Stimulated activated CD4-positive, alpha-beta T cell treated with anti-CD3 and anti-CD28 coated beads, Interleukin-15, amount 100 ng/mL, for 24 hours (primary cell): ENCODE data around the gene UQCC5.

Experiments
- DNase-seq: peaks from one replicate; pipeline ENCODE4 v3.0.0-alpha.2; 2020

UQCC5 gene

DNA sequence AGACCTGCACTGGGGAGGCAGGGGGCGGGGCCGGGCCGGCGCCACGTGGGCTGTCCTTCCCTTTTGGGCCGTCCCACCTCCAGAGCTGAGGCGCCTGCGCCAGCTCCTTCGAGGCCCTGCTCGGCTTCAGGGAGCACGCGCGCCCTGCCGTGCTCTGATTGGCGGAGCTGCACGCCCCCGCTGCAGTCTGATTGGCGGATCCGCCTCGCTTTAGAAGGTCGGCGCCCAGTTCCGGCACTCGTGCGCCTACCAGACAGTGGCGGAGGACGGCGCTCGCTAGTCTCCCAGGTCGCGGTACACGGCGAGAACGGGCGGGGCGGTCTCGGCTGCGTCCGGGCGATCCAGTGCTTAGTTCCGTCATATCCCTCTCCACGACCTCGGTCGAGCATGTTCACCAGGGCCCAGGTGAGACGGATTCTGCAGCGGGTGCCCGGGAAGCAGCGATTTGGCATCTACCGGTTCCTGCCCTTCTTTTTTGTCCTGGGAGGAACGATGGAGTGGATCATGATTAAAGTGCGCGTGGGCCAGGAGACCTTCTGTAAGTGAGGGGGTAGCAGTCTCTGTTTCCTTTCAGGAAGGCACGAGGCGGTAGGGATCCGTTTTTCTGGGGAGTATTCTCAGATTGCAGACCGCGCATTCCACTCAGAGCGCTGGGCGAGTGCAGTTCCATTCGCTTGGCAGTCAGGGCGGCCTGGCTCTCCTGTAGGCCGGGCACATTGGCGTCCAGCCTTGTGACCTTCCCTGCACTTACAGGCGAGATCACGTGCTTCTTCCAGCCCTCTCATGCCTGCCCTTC, at the start of gene UQCC5:
TSS of gene UQCC5 (plus strand) at position 237 of the 796 bp plus-strand sequence. CDS start at position 388, 151 bp downstream.
- DNase-seq, result peak; percentile 99

- DNase-seq, result no peak
These were observed 49.2 kb upstream of the UQCC5 start for GRCh38 chr3:52487050-52487787.

DNA sequence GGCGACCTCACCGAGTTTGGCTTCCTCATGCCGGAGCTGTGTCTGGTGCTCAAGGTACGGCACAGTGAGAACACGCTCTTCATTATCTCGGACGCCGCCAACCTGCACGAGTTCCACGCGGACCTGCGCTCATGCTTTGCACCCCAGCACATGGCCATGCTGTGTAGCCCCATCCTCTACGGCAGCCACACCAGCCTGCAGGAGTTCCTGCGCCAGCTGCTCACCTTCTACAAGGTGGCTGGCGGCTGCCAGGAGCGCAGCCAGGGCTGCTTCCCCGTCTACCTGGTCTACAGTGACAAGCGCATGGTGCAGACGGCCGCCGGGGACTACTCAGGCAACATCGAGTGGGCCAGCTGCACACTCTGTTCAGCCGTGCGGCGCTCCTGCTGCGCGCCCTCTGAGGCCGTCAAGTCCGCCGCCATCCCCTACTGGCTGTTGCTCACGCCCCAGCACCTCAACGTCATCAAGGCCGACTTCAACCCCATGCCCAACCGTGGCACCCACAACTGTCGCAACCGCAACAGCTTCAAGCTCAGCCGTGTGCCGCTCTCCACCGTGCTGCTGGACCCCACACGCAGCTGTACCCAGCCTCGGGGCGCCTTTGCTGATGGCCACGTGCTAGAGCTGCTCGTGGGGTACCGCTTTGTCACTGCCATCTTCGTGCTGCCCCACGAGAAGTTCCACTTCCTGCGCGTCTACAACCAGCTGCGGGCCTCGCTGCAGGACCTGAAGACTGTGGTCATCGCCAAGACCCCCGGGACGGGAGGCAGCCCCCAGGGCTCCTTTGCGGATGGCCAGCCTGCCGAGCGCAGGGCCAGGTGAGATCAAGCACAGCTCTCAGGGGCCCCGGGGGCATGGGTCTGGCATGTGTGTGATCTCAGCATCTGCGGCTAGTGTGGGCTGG, 48.4 kb upstream of the UQCC5 start:
- no peak for DNase-seq

- DNase-seq, result no peak
These were observed 47.7 kb upstream of the UQCC5 start for GRCh38 chr3:52488746-52489145.

DNA sequence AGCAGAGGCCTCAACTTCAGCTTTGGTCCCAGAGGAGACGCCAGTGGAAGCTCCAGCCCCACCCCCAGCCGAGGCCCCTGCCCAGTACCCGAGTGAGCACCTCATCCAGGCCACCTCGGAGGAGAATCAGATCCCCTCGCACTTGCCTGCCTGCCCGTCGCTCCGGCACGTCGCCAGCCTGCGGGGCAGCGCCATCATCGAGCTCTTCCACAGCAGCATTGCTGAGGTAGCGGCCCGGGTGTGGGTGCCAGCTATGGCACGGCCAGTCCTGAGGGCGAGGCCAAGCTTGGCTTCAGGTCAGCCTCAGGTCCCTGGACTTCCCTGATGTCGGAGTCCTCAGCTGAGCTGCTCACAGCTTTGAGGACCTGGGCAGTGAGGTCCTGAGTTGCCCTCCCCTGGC, 47.0 kb upstream of the UQCC5 start:
- DNase-seq, result no peak

- DNase-seq, result no peak
These were observed 46.1 kb upstream of the UQCC5 start for GRCh38 chr3:52490035-52490938.

DNA sequence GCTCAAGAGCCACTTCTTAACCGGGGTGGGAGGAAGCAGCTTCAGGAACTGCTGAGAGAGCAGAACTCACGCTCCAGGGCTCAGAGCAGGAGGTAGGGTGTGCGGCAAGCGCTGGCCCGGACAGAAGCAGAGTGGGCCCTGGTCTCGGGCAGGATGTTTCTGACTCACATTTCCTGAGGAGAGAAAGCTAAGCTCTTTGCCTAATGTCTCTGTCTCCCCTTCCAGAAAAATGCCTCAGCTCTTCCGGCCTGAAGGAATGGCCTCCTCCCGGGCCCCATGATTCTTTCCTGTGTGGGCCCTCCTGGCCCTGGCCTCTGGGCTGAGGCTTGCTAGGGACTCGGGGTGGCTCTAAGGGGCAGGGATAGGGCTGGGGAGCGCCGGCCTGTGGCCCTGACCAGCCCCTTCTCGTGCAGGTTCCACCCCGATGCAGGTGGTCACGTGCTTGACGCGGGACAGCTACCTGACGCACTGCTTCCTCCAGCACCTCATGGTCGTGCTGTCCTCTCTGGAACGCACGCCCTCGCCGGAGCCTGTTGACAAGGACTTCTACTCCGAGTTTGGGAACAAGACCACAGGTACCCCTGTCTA, 45.4 kb upstream of the UQCC5 start:
- no peak for DNase-seq

GRCh38 chr3:52492059-52492458, 44.3 kb upstream of the UQCC5 start:
- no peak for DNase-seq

- no peak for DNase-seq
These were observed 43.0 kb upstream of the UQCC5 start for GRCh38 chr3:52493232-52494017.

DNA sequence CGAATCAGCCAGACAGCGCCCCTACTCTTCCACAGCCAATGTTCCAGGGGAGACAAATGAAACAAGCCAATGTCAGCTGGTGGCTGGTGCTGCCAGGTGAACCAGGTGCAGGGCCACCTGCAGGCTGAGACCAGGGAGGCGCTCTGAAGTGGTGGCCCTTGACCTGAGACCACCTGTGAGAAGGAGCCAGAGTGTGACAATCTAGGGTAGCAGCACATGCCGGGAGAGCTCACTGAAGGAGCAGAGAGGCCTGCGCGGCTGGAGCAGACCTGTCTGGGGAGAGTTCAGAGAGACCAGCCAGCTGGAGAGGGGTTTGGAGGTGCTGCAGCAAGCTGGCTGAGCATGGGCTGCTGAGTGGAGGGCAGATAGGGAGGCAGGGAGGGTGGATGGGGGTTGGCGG, 42.0 kb upstream of the UQCC5 start:
- DNase-seq, result no peak

DNA sequence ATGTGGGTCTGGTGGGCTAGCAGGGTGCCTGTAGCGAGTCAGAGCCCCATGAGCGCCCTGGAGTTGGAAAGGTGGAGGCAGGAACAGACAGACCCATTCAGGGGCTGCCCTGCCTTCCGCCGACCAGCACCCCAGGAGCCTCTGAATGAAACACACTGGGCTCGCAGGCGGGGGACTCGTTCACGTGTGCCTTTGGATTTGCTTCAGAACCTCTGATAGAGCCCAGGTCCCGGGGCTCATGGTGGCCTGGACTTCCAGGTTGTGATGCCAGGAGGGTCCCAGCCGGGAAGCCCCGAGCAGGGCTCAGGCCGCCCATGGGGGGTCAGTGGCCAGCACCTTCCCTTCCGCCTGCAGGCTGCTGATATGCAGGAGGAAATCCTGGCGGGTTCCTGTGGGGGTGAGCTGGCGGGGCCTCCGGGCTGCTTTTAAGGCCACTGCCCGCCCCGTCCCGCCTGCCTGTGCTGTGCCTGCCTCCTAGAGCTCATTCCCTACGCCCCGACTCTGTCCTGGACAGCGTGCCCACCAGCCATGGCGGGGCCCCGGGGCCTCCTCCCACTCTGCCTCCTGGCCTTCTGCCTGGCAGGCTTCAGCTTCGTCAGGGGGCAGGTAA, 41.4 kb upstream of the UQCC5 start, which contains the start of gene STAB1:
TSS of gene STAB1 (plus strand) at position 453 of the 610 bp plus-strand sequence. CDS start at position 529, 76 bp downstream.
- no peak for DNase-seq

DNA sequence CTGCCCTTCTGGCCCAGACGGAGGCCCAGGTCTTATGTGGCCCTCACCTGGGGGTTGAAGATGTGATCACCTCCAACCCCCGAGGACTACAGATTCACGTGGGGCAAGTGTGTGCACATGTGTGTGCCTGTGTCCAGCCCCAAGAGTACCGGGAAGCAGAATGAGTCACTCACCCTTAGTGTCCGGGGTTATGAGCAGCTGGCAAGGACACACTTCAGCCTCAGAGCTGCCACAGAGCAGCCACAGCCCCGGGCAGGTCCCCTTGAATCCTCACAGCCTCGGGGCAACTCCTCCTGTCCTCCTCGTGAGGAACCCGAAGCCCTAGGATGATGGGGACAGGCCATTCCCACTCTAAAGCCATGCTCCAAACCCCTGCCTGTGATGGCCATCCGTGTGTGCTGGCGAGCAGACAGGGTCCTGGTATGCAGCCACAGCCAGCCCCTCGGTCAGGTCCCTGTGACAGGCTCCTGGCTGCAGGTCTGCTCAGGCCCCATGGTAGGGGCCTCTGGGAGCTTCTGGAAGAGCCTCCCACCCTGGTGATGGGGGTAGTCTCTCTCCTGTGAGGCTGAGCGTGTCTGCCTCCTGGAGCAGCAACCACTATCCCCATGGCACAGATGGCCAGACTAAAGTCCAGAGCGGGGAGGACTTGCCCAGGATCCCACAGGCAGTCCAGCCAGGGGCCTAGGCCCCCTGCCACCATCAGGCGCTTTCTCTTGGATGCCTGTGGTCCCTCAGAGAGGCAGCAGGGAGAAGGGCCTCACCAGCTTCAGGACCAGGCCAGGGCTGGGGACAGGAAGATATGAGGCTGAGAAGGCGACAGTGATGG, 40.4 kb upstream of the UQCC5 start:
- no peak for DNase-seq

DNA sequence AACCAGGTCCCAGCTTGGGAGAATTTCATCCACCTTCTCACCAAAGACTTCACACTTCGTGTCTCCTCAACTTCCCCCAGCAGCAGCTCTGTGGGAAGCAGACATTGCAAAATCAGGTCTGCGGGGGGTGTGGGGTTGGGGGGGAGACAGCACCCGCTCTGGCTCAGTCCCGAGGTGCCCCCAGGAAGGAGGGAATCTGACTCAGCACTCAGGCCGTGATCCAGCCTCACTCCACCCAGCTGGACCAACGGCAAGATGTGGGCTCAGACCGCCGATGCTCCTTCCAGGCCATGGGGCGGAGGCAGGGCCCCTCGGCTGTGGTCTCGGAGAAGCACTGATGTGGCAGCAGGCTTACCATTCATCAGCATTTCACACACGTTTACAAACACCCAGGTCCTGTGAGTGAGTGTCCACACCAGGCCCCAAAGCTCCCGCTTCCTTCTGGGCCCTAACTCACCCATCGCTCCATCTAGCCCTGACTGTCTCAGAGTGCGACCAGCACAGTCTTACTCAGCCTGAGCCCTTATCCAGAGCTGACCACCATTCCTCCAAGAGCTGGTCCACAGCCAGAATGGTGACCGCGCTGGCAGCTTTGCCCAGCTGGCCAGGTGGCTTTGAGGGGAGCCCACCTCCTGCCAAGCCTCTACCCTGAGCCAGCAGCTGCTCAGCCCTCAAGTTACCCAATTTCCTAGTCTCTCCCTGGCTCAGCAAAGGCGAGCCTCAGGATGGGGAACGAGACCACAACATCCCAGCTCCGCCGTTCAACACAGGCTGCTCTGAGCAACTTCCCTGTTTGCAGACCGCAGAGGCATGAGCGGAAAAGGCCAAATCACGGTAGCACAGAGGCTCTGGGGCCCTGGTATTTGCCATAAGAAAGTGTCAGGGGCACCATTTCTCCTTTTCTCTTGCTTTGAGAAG, 38.0 kb upstream of the UQCC5 start:
- DNase-seq, result no peak

GRCh38 chr3:52501046-52501445, 35.4 kb upstream of the UQCC5 start:
- no peak for DNase-seq

GRCh38 chr3:52502001-52502400, 34.4 kb upstream of the UQCC5 start:
- DNase-seq, result no peak

DNA sequence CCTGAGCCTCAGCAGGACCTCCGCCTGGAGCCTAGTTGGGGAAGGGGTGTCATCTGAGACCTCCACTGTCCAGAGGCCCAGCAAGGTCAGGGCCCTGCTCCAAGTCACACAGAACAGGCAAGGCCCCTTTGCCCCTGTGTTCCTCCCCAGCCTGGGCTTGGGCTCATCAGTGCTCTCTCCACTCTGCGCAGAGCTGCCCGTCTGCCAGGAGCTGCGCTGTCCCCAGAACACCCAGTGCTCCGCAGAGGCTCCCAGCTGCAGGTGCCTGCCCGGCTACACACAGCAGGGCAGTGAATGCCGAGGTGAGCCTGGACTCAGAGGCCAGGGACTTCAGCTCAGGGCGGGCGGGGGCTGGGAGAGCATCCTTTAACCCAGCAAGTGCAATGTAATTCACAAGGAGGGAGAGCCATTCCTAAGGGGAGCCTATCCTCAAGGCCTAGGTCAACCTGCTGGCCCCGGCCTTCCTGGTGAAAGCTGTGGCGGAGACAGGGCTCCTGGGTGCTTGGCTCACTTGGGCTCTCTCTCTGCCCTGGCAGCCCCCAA, 33.5 kb upstream of the UQCC5 start:
- no peak for DNase-seq

DNA sequence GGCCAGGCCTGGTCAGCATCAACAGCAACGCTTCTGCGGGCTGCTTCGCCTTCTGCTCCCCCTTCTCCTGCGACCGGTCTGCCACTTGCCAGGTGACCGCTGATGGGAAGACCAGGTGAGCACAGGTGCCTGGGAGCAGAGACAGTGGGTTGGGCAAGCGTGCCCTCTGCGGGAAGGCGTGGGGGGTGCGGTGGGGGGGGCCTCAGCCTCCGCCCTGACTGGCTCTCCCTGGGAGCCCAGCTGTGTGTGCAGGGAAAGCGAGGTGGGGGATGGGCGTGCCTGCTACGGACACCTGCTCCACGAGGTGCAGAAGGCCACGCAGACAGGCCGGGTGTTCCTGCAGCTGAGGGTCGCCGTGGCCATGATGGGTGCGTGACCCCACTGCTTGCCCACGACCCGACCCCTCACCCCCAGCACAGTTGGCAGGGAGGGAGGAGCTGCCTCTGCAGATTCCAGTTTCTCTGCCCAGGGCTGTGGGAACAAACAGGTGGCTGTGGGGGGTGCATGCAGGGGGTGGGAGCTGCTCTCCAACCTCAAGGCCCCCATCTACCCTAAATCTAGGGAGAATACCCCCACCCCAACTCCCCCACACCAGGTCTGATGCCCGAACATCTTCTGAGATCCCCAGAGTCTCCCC, 32.5 kb upstream of the UQCC5 start:
- DNase-seq, result no peak
